DOHH2 (cell line): ENCODE results near the gene CH25H.

Source experiments
- H3F3A ChIP-seq: fragments of 200-600 bp; sonication (generic), shearing (Covaris generic); 2 replicates; pipeline ENCODE4 v1.6.0; 2016; ENCODE audit warnings: antibody characterized with exemption, mild to moderate bottlenecking; ENCODE audit not compliant: control insufficient read depth, insufficient read depth
- H3K27ac ChIP-seq: fragments of 200-600 bp; sonication (generic); 2 replicates; pipeline ENCODE4 v1.5.1; 2014; ENCODE audit warnings: low read depth, mild to moderate bottlenecking, low read length, moderate library complexity
- H3K27me3 ChIP-seq: fragments of 200-600 bp; sonication (generic); 2 replicates; pipeline ENCODE4 v1.6.1; 2014; ENCODE audit warnings: mild to moderate bottlenecking, low read length, mixed read lengths; ENCODE audit not compliant: control insufficient read depth
- H3K36me3 ChIP-seq: fragments of 200-600 bp; sonication (generic); 2 replicates; pipeline ENCODE4 v1.6.1; 2014; ENCODE audit warnings: mild to moderate bottlenecking, low read length, moderate library complexity, mixed read lengths; ENCODE audit not compliant: control insufficient read depth
- H3K4me1 ChIP-seq: fragments of 200-600 bp; sonication (generic); 2 replicates; pipeline ENCODE4 v1.6.1; 2014; ENCODE audit warnings: mild to moderate bottlenecking, low read length, mixed read lengths; ENCODE audit not compliant: control insufficient read depth
- H3K4me2 ChIP-seq: fragments of 200-600 bp; sonication (generic); 2 replicates; pipeline ENCODE4 v1.6.0; 2014; ENCODE audit warnings: mild to moderate bottlenecking, low read length, moderate library complexity
- H3K4me3 ChIP-seq: fragments of 200-600 bp; sonication (generic); 2 replicates; pipeline ENCODE4 v1.5.1; 2014; ENCODE audit warnings: mild to moderate bottlenecking, low read length, mixed read lengths
- H3K79me2 ChIP-seq: fragments of 200-600 bp; sonication (generic); 2 replicates; pipeline ENCODE4 v1.6.1; 2014; ENCODE audit warnings: mild to moderate bottlenecking, low read length, mixed read lengths; ENCODE audit not compliant: control insufficient read depth
- H3K9me2 ChIP-seq: fragments of 200-600 bp; sonication (generic); replicated peaks from 2 replicates; pipeline ENCODE4 v1.6.1; 2014; ENCODE audit warnings: mild to moderate bottlenecking, low read length, mixed read lengths; ENCODE audit not compliant: control insufficient read depth
- H3K9me3 ChIP-seq: fragments of 200-600 bp; sonication (generic); 2 replicates; pipeline ENCODE4 v1.6.1; 2014; ENCODE audit warnings: antibody characterized with exemption, low read length, mixed read lengths; ENCODE audit not compliant: control insufficient read depth, insufficient read depth
- H4K20me1 ChIP-seq: fragments of 200-600 bp; sonication (generic); 2 replicates; pipeline ENCODE4 v1.6.0; 2014; ENCODE audit warnings: low read depth, mild to moderate bottlenecking, antibody characterized with exemption, low read length, moderate library complexity; ENCODE audit not compliant: control insufficient read depth, insufficient read depth
- CTCF ChIP-seq: fragments of 200-600 bp; sonication (generic); IDR thresholded peaks from one replicate; pipeline ENCODE4 v1.5.1; 2014; ENCODE audit warnings: antibody characterized with exemption, mild to moderate bottlenecking, low read depth, low read length; ENCODE audit not compliant: poor library complexity, severe bottlenecking
- EZH2phosphoT487 ChIP-seq: fragments of 200-600 bp; sonication (generic); IDR thresholded peaks from 2 replicates; pipeline ENCODE4 v1.6.1; 2017; ENCODE audit warnings: borderline replicate concordance, mild to moderate bottlenecking, antibody characterized with exemption, low read length, moderate library complexity, mixed read lengths

The CH25H gene

DNA sequence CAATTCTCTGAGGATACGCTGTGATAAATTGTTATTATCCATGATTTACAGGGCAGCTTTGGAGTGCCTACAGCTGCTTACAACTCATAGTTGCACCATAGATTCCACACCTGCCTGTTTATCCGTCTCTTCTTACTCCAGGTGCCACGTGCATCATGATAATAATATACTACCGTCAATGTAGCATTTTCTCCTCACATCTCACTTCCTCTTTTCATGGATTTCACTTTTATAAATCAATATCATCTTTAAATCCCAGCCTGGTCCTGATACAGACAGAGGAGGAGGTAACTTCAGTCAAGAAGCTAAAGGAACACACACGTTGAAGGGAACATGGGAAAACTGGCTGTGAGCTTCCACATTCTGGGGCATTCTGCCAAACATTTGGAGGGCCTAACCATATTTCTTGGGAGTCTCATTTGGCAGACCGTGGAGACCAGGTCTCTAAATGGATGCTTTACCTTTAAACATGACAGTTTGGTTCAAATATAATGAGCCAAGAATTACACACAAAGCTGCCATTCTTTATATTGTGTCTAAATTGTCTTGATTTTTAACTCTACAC is 2.4 kb downstream of the CH25H start:
- Histone ChIP-seq H4K20me1 (no peaks in the 10 kb centered on the region), H3K4me1 (peaks cover 15% of the 10 kb centered on the region), H3K4me3 (no peak overlapping the region), H3K4me2 (no peak overlapping the region), H3K27me3 (peaks cover 56% of the 10 kb centered on the region), H3K36me3 (no peaks in the 10 kb centered on the region), H3K27ac (no peak overlapping the region), H3F3A (no peaks in the 10 kb centered on the region), H3K9me2 (no peaks in the 10 kb centered on the region), H3K9me3 (no peaks in the 10 kb centered on the region), H3K79me2 (no peaks in the 10 kb centered on the region)
- TF ChIP-seq CTCF, result no peak
- TF ChIP-seq EZH2phosphoT487, result no peak

GRCh38 chr10:89203237-89203636 is 3.9 kb downstream of the CH25H start:
- no peak for TF ChIP-seq EZH2phosphoT487
- no peak for TF ChIP-seq CTCF
- Histone ChIP-seq H3K27ac (no peak overlapping the region), H3K27me3 (peaks cover 46% of the 10 kb centered on the region)

GRCh38 chr10:89202033-89202425 is 5.1 kb downstream of the CH25H start:
- Histone ChIP-seq H4K20me1 (no peaks in the 10 kb centered on the region), H3K36me3 (no peaks in the 10 kb centered on the region), H3K4me1 (peaks cover 2% of the 10 kb centered on the region; the same call in 1 of the 2 replicates), H3K9me3 (no peaks in the 10 kb centered on the region), H3K4me3 (no peak overlapping the region), H3K79me2 (no peaks in the 10 kb centered on the region), H3F3A (no peaks in the 10 kb centered on the region), H3K9me2 (no peaks in the 10 kb centered on the region), H3K27ac (no peak overlapping the region), H3K4me2 (no peak overlapping the region), H3K27me3 (peaks cover 34% of the 10 kb centered on the region)
- no peak for TF ChIP-seq CTCF
- TF ChIP-seq EZH2phosphoT487, result no peak

More at GRCh38 chr10:89203237-89203636, 3.9 kb downstream of the CH25H start:
- Histone ChIP-seq H3K36me3 (no peaks in the 10 kb centered on the region), H4K20me1 (no peaks in the 10 kb centered on the region), H3K4me1 (peaks cover 11% of the 10 kb centered on the region; the same call in 1 of the 2 replicates), H3F3A (no peaks in the 10 kb centered on the region), H3K4me3 (no peak overlapping the region), H3K4me2 (no peak overlapping the region), H3K79me2 (no peaks in the 10 kb centered on the region), H3K9me3 (no peaks in the 10 kb centered on the region), H3K9me2 (no peaks in the 10 kb centered on the region)
